HG02571 (cell line): ENCODE measurements around the gene ZDHHC11.

Experiments used
- ATAC-seq: cut with Tn5 transposase; IDR thresholded peaks from one replicate; pipeline ENCODE4 v1.9.1; 2021; ENCODE audit warnings: mild to moderate bottlenecking, moderate library complexity; ENCODE audit not compliant: unreplicated experiment

Gene ZDHHC11

DNA sequence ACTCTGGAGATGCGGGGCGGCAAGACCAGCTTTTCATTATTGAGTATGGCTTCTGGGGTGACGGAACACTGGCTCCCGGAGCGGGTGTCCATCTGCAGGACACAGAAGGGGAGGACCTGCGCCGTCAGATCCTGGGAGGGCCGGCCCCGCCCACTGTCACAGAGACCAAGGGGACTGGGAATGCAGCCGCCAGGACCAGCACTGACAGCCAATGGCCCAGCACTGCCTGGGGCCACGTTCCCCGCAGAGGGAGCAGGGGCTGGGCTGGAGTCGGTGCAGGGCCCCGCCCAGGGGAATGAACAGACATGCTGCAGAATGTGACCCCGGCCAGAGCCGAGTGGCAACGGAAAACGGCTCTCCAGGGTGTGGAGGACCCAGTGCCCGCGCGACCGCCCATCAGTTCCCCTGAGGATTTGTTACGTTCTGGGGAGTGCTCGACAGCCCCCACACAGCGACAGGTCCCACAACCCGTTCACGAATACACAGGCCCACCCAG is at the start of gene ZDHHC11:
ZDHHC11 (minus strand) TSS at position 476 of the 496 bp plus-strand sequence; CDS start at position 92, 384 bp downstream.
- no peak for ATAC-seq

GRCh38 chr5:893711-894110 is 42.9 kb upstream of the ZDHHC11 start:
- no peak for ATAC-seq

- peak; percentile 2 for ATAC-seq
These were observed 42.3 kb upstream of the ZDHHC11 start for GRCh38 chr5:893137-893506.

GRCh38 chr5:892394-893136 is 41.8 kb upstream of the ZDHHC11 start, which contains the start of the genes BRD9 and TRIP13:
Gene BRD9, minus strand, starts transcription at chr5:892801. Its CDS starts 144 bp downstream, at chr5:892657.
Gene TRIP13, plus strand, starts transcription at chr5:892884. Its CDS starts 115 bp downstream, at chr5:892999.
- ATAC-seq: peak; percentile 96

DNA sequence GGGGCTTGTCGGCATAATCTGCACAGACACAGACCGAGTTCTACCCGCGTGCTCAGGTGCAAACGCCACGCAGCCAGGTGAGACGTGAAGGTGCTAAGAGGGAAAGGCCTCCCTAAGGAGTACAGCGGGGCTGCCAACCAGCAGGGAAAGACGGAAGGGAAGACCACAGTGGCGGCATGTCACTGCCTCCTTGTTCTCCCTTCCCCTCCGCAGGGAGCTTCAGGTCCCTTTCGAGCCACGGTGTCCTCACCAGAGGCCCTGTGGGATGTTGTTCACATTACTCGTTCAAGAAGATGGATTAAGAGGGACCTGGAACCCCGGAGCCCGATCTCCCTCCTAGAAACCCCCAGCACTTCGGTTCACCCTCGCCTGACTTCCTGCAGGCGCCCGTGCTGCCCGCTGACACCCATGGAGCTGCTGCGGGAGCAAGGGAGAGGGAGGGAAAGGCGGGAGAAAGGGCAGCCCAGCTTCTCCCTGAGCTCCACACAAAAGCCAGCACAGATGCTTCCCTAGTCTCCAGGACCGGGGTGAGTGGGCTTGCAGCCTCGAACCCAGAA is 41.1 kb upstream of the ZDHHC11 start:
- ATAC-seq: peak; percentile 9

GRCh38 chr5:891117-891836 is 40.5 kb upstream of the ZDHHC11 start:
- ATAC-seq: no peak

GRCh38 chr5:889075-889710 is 38.4 kb upstream of the ZDHHC11 start:
- no peak for ATAC-seq

- ATAC-seq: no peak
These were observed 37.9 kb upstream of the ZDHHC11 start for GRCh38 chr5:888638-889035.

GRCh38 chr5:887947-888637 is 37.3 kb upstream of the ZDHHC11 start:
- ATAC-seq: no peak

DNA sequence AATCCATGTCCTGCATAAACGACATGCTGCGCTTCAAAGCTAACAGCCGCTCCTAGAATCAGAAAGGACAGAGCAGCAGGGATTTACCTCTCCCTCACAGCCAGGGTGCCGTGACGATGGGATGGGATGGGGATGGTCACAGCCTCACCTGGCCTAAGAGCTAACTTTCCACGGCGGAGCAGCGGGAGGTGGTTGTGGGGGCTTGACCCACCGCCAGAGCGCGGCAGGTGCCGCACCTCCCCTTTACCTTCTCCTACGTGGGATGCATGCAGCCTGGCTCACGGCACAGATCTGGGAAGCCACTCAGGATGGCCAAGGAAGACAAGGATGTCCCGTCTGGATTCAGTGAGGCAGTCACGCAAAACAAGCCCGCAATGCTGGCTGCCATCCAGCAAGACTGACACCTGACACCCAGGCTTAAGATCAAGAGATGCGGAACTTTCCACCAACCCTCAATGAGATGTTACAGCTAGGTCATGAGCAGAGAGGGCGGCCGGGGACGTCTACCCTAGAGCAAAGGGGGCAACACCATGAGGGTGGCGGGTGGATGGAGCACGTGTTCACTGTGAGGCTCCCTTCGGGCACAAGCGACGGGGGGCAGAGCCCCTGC is 36.0 kb upstream of the ZDHHC11 start:
- ATAC-seq: no peak

DNA sequence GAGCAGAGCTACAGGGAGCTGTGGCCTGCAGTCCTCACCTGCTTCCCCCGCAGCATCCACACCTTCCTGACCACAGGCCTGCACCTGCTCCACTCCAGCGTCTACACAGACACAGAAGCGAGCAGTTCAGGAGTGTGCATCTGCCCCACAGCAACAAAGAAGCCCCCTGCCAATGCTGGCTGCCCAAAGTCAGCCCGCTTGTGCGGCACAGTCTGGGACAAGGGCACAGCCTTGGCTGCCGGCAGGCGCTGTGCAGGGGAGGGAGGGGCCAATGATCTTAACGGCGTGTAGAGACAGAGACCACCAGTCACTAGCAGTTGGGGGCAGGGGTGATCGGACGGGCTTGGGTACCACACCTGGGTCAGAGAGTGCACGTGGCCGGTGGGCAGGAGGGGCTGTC is 35.2 kb upstream of the ZDHHC11 start:
- ATAC-seq: no peak

- ATAC-seq: no peak
These were observed 34.7 kb upstream of the ZDHHC11 start for GRCh38 chr5:885529-885928.

GRCh38 chr5:885127-885442 is 34.3 kb upstream of the ZDHHC11 start:
- no peak for ATAC-seq

DNA sequence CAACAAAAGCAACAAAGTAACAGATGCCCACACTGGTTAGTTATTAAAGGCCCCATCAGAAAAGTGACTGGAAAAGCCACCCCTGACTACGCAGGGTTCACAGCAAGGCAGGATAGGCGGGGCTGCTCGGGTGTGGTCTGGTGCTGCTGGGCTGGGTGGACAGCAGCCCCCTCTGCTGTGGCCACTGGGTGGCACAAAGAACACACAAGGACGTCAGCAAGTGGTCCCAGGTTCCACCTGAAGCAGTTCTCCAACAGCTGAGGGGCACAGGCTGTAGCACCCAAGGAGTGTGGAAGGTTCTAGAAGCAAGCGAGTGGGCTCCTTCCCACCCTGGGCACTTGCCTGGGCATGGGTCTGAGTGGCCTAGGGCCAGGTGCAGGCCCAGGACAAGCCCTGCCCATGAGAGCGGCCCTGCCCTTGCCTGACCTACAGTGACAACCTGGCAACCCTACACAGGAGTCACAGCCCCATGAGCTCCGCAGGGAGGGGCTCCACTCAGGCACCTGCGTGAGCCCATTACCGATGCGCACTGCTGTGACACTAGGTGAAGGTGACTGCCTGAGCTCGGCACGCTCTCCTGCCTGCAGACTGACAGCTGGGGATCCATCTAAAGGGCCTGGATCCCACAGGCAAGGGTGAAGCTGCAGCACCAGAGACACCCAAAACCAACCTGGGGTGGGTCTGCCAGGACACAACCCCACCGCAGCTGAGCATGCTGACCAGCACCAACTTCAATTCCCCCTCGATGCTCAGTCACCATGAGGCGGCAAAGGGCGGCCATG is 33.8 kb upstream of the ZDHHC11 start:
- no peak for ATAC-seq

- ATAC-seq: no peak
These were observed 32.8 kb upstream of the ZDHHC11 start for GRCh38 chr5:883475-884181.

DNA sequence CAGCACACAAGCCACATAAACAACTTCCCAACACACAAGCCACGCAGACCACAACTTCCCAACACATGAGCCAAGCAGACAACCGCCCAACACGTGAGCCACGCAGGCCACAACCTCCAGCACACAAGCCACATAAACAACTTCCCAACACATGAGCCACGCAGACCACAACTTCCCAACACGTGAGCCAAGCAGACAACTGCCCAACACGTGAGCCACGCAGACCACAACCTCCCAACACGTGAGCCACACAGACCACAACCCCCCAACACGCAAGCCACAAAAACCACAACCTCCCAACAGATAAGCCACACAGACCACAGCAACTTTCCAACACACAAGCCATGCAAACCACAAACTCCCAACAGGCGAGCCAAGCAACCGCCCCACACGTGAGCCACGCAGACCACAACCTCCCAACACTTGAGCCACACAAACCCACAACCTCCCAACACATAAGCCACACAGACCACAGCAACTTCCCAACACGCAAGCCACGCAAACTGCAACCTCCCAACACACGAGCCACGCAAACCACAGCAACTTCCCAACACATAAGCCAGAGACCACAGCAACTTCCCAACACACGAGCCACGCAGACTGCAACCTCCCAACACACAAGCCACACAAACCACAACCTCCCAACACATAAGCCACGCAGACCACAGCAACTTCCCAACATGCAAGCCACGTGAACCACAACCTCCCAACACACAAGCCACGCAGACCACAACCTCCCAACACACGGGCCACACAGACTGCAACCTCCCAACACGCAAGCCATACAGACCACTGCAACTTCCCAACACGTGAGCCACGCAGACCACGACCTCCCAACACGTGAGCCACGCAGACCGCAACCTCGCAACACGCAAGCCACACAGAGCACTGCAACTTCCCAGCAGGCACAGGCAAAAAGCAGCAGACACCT is 31.7 kb upstream of the ZDHHC11 start:
- ATAC-seq: no peak

DNA sequence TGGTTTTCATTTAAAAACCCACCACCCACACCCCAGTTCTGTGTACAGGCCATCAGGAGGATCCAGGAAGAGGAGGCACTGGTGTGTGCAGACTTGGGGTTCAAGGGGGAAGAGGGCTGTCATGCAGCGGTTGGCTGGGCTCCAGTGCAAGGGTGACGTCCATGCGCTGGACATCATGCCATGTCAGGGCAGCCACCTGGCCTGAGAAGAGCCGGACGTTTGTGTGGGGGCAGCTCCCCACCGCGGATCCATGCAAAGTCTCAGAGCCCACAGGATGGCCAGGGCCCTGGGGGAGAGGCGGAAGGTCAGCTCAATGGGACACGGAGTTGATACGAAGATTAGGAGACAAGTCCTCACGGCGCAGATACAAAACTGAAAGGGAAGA is 30.8 kb upstream of the ZDHHC11 start:
- no peak for ATAC-seq
